ENCODE data around the gene IMPA2.

DNA sequence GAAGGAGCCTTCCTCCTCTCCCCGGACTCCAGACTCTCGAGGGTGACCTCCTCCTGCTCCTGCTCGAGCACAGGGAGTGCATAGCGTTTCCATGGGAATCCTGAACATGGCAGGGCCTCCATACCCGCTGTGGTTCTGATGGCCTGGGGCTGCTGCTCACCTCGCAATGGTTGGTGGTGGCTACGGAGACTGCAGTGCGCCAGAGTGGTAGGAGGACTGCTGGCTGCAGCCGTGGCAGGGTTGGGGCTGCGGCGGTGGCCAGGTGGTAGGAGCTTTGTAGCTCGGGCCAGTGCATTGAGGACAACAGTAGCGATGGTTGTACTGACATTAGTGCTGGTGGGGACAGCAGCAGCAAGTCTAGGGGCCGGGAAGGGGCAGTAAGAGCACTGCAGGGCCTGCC lies 80.4 kb downstream of the IMPA2 start:
- TF ChIP-seq, protein P1, sequence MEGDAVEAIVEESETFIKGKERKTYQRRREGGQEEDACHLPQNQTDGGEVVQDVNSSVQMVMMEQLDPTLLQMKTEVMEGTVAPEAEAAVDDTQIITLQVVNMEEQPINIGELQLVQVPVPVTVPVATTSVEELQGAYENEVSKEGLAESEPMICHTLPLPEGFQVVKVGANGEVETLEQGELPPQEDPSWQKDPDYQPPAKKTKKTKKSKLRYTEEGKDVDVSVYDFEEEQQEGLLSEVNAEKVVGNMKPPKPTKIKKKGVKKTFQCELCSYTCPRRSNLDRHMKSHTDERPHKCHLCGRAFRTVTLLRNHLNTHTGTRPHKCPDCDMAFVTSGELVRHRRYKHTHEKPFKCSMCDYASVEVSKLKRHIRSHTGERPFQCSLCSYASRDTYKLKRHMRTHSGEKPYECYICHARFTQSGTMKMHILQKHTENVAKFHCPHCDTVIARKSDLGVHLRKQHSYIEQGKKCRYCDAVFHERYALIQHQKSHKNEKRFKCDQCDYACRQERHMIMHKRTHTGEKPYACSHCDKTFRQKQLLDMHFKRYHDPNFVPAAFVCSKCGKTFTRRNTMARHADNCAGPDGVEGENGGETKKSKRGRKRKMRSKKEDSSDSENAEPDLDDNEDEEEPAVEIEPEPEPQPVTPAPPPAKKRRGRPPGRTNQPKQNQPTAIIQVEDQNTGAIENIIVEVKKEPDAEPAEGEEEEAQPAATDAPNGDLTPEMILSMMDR (conservative IDR thresholded peaks at IDR 0.05 in 1 of 2, IDR thresholded peaks at IDR 0.05 in 1 of 2; ENCODE audit: low read depth in 1 of 2, low read length in 2 of 2) = no peak
- TF ChIP-seq EZH2 (IDR thresholded peaks at IDR 0.05; ENCODE audit: low read length, missing control alignments) = no peak

All from fibroblast of lung (primary cell).